LHCN-M2 (cell line): Measurements from ENCODE around the gene CAMLG. TPM values are rescaled to one million over a fixed set of nuclear protein-coding genes. Genes with fewer than 3 reads are reported as not detected.
A peak's percentile ranks its signal among the peaks of the same experiment; 100 is the strongest.
"Not testable (repeated sequence)": the region's sequence is repeated elsewhere in the genome, so short reads cannot be mapped to it uniquely, and the experiment has no call there.

Experiments
- DNase-seq: peaks from one replicate; pipeline ENCODE4 v3.0.0-alpha.2; 2012; ENCODE audit warnings: low read depth
- polyA plus RNA-seq: library from polyadenylated mRNA; unstranded; fragments of >200 nt; gene quantifications from one replicate; pipeline ENCODE4 v1.2.1, GENCODE V29; 2012; ENCODE audit warnings: missing spikeins
- total RNA-seq: library from RNA; depleted of rRNA; stranded (reverse); fragments of >200 nt; gene quantifications from 2 replicates; pipeline ENCODE4 v1.2.3, GENCODE V29; 2014; rRNA removed

Gene CAMLG
- total RNA-seq, result 20.8 and 21.0 TPM in 2 replicates
- polyA plus RNA-seq, result 24.6 TPM

DNA sequence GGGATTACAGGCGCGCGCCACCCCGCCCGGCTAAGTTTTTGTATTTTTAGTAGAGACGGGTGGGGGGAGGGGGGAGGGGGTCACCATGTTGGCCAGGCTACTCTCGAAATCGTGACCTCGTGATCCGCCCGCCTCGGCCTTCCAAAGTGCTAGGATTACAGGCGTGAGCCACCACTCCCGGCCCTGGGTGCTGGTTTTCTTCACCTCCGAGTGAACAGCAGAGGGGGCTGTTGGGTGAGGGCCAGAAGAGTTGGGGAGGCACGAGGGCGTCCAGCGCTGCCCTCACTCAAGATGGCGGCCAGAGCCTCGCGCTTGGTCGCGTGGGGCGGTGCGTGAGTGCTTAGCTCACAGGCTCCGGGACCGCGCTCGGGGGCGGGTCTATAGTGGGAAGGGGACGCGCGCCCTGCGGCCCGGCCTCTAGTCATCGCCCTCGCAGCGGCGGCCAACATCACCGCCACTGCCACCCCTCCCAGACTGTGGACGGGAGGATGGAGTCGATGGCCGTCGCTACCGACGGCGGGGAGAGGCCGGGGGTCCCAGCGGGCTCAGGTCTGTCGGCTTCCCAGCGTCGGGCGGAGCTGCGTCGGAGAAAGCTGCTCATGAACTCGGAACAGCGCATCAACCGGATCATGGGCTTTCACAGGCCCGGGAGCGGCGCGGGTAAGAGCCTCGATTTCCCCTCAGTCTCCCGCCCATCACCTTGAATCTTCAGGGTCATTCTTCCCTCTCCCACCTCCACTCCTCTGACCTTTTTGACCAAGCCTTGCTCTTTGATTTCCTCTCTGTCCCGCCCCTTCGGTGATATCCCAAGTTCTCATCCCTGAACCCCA, at the start of gene CAMLG:
CAMLG (plus strand) TSS at position 416 of the 830 bp plus-strand sequence; CDS start at position 489, 73 bp downstream.
- peak; percentile 98 for DNase-seq

DNA sequence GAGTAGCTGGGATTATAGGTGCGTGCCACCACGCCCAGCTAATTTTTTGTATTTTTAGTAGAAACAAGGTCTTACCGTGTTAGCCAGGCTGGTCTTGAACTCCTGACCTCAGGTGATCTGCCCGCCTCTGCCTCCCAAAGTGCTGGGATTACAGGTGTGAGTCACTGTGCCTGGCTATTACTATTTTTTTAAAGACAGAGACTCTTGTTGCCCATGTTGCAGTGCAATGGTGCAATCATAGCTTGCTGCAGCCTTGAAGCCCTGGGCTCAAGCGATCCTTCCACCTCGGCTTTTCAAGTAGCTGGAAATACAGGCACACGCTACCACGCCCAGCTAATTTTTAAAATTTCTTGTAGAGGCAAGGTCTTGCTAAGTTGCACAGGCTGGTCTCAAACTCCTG, 48.2 kb upstream of the CAMLG start:
- DNase-seq, result not testable (repeated sequence)

DNA sequence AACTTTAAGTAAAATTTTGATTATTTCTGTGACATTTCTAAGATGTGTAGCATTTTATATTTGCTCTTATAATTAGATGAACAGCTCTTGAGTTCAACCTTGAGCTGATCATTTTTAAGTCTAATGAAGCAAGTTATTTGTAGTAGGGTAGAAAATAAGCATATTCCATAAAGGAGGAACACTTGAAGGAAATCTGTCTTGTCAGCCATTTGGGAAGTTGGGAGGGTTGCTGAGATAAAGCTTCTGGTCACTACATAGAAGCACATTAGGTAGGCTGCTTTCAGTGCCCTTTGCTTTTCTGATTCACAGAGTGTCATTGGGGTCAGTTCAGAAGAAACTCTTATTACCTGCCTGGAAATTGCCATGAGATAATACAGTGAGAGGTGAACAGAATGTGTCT, 45.6 kb upstream of the CAMLG start:
- DNase-seq, result no peak

DNA sequence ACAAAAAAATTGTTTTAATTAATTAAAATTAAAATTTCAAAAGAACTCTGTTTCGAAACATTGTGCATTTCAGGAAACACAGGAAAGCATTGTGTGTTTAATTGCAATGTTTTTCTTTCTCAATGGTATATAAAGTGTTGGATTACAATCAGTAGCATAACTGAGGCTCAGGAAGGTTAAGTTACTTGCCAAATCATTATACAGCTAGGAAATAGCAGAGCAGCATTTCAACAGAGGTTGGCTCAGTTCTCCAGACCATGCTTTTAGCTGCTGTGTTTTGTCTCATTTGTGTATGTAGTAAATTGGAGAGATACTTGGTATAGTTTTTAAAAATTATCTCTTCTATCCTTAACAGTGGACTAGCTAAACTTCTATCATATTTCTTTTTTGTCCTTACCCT, 30.0 kb upstream of the CAMLG start:
- DNase-seq, result no peak

DNA sequence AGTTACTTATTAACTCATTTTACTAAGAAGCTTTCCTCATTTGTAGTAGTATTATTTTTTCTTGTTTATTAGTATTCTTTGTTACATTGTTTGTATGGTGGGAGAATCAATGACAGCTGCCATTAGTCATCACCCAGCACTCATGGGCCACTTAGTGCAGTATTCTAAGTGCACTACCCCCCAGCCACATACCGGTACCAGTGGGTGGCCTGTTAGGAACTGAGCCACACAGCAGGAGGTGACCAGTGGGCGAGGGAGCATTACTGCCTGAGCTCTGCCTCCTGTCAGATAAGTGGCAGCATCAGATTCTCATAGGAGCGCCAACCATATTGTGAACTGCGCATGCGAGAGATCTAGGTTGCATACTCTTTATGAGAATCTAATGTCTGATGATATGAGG, 24.2 kb upstream of the CAMLG start:
- DNase-seq, result peak; percentile 61

DNA sequence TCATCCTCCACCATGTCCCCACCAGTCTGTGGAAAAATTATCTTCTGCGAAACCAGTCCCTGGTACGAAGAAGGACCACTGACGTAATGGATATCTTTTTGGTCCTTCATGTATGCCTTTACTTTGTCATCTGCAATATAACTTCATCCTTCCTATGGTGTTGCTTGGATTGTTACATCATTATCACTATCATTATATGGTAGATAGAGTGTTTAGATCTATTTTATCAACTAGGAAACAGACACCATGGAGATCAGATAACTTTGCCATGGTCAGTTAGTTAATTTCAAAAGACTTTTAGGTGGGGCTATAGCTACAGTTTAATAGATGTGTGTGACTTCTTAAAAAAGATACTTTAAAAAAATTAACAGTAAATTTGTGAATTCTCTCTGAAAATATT, 23.8 kb upstream of the CAMLG start:
- no peak for DNase-seq

DNA sequence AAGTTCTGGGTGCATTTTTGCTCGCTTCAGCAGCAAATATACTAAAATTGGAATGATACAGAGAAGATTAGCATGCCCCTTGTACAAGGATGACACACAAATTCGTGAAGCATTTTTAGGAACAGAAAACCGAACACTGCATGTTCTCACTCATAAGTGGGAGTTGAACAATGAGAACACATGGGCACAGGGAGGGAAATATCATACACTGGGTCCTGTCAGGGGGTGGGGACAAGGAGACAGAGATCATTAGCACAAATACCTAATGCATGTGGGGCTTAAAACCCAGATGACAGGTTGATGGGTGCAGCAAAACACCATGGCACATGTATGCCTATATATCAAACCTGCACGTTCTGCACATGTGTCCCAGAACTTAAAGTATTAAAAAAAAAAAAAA, 22.9 kb upstream of the CAMLG start:
- not testable (repeated sequence) for DNase-seq

DNA sequence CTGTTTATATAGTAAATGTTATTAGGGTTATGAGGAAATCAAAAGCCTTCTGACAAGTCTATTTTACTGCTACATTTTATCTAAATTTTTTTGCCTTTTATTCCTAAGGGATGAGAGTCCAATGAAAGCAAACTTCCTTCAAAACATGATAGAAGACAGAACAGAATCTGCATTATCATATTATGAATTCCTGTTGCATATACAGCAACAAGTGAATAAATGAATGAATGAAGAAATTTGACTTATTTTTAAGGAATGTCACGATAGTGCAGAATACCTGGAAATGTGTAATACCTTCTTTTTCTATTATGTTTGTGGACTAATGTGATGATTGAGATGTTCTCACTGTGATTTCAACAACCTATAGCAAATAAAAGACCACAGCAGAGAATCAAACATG, 13.5 kb upstream of the CAMLG start:
- no peak for DNase-seq

DNA sequence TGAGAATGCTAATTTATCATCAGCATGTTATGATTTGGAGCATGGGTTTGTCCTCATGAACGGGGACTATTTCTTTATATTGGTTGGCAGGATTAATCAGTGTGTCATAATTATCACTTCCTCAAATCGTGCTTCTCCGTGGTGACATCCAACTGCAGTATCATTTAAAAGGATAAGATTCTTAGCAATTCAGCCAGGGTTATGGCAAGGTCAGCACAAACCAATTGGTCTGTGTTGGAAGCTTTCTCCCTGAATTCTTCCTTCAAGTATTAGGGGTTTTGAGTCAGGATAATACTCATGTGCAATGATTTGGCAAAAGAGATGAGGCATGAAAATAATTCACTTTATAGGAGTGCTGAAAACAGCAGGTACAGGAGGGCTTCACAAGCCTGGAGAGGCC, 5.5 kb upstream of the CAMLG start:
- DNase-seq, result no peak

DNA sequence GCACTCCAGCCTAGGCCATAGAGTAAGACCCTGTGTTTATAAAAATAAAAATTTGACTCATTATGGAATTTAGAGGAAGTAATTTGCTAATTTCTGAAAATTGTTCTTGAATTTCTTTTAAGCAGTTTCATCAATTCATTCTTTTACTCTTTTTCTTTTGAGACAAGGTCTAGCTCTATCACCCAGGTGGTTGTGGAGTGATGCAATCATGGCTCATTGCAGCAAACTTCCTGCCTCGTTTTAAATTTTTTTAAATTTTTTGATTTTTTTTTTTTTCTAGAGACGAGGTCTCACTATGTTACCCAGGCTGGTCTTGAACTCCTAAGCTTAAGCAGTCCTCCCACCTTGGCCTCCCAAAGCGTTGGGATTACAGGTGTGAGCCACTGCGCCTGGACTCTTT, 3.1 kb upstream of the CAMLG start:
- DNase-seq, result no peak

DNA sequence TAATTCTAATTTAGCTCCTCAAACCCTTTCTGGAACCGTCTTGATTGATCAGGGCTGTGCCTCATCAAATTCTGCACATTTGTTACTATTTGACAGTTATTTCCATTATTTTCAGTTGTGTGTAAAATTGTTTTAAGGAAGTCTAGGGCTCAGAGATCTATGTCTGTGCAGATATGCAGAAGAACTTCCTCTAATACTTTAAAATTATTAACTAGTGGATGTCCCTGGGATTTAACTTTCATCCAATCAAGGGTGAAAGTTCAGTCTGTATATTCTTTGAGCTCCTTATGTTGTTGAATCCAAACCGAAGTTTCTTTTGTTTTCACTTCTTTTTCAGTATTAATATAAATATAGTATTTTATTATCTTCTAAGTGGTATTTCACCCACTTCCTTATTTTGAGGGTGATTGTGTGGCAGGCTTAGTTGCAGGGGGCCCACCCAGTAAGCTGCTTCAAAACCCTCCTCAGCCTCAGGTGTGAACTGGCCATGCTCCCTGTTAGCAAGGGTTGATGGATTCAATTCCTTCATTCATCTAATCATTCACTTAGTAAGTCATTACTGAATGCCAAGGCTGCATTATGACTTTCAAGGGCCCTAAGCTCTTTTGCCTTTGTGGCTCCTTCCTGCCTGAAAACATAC, 2.1 kb upstream of the CAMLG start:
- no peak for DNase-seq

DNA sequence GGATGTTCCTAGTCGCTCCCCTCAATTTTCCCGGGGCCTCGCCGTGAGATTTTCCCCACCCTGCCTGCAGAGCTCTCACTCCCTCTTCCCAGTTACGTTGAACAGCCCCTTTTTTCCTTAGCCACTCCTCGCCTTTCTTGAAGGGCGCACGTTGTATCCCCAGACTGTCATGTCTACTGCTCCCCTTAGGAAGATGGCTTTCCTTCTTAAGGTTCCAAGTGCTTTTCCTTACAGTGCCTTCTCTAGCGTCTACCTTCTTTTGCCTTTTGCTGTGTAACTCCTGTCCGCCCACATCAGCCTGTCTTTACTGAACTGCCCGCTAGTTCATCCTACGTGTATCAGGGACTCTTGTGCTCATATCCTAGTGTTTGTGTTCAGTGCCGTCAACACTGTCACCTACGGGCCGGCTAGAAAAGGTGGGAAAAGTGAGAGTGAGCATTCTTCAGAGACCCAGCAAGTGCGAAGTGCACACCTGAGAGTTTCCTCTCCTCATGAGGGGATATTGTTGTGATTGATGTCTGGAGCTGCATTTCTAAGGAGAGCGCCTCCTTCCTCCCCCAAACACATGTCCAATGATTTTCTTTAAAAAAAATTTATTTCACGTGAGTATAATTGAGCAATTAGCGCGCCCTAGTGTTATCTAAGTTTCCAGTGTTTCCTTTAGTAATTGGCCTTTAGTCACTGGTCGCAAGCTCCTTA, 764 bp downstream of the CAMLG start:
- peak; percentile 49 for DNase-seq

DNA sequence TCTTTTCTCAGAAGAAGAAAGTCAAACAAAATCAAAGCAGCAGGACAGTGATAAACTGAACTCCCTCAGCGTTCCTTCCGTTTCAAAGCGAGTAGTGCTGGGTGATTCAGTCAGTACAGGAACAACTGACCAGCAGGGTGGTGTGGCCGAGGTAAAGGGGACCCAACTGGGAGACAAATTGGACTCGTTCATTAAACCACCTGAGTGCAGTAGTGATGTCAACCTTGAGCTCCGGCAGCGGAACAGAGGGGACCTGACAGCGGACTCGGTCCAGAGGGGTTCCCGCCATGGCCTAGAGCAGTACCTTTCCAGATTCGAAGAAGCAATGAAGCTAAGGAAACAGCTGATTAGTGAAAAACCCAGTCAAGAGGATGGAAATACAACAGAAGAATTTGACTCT, 2.7 kb downstream of the CAMLG start:
- no peak for DNase-seq

DNA sequence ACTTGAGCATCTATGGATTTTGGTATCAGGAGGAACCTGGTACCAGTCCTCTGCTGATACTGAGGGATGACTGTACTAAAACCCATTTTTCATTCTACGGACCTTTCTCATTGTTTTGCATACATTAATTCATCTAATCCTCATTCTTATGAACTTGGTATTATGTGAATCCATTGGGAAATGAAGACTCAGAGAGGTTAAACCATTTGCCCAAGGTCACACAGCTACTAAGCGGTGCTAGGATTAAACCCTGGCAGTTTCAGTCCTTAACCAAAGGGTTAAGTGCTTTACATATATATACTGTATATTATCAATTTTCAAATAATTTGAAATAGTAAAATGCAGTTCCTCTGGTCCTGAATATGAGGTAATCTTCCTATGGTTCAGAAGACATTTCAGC, 3.8 kb downstream of the CAMLG start:
- no peak for DNase-seq

DNA sequence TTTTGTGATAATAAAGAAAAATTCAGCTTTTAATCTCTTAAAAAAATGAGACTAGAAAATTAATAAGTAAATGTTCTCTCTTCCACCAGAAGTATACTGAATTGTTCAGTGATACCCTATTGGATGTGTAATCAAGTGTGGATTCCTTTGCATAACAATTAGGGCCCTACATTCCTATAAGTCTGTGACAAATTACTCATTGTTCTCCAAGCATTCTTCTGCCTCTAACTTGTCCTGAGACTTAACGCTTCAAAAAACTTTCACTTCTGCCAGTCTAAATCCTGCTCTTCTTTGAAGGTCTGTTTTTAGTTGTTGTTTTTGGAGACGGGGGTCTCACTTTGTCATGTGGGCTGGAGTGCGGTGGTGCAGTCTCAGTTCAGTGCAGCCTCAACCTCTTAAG, 11.1 kb downstream of the CAMLG start:
- DNase-seq, result no peak

DNA sequence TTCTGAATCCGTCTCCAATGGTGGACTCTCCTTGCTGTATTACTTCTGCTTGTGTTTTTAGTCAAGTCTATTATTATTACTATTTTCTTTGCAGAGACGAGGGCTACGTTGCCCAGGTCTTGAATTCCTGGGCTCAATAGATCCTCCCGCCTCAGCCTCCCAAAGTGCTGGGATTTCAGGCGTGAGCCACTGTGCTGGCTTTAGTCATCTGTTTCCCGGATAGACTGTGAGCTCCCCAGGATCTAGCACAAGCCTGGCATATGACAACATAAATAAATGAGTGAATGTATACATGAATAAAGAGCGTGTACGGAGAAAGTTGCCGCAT, 19.8 kb downstream of the CAMLG start:
- no peak for DNase-seq

DNA sequence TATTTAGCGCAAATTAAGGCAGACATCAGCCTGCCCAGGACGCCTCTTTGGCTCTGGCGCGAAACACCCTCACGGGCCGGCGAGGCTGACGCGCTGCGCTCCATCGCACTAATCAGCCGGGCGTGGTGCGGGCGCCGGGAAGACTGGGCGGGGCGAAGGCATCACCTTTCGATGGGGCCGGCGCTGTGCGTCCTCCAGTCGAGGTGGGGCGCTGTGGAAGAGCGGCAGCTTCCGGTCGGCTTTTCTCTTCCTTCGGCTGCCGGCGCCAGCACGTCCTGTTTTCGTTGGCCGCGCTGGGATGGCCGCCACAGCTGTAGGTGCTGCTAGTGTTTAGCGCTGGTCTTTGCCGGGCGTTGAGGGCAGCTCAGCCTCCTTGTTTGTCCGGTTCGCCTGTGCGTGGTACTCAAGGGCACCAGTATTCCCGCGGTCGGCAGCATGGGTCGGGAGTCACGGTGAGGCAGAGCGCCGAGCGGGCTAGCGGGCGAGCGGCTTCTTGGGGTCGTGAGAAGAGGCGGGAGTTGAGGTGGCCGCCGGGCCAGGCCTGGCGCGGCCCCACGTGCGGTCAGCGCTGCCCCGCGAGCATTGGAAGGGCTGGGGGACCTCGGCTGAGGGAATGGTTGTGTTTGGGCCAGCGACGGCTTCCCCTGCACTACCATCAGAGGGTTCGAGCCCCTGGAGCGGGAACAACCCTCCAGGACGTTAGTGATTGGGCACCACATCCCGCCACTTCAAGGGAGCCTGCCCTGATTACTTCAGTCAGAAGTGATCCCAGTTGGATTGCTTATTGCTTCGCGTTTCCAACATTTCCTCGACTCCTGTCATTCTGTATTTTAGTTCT, 20.4 kb downstream of the CAMLG start, which contains the start of gene DDX46:
DDX46 (plus strand) TSS at position 276 of the 838 bp plus-strand sequence; CDS start at position 436, 160 bp downstream.
- peak; percentile 90 for DNase-seq

DNA sequence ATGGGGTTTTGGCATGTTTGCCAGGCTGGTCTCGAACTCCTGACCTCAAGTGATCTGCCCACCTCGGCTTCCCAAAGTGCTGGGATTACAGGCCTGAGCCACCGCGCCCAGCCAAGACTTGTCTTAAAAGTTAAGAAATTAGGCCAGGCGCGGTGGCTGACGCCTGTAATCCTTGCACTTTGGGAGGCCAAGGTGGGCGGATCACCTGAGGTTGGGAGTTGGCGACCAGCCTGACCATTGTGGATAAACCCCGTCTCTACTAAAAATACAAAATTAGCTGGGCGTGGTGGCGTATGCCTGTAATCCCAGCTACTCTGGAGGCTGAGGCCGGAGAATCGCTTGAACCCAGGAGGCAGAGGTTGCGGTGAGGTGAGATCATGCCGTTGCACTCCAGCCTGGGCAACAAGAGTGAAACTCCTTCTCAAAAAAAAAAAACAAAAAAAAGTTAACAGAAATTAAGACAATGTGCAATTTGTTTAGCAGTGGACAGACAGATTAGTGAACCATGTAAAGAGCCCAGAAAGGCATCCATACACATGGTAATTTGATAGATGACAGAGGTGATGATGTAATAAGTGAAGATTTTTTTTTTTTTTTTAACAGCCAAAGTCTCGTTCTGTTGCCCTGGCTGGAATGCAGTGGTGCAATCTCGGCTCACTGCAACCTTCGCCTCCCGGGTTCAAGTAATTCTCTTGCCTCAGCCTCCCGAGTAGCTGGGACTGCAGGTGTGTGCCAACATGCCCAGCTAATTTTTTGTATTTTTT, 29.4 kb downstream of the CAMLG start:
- not testable (repeated sequence) for DNase-seq

DNA sequence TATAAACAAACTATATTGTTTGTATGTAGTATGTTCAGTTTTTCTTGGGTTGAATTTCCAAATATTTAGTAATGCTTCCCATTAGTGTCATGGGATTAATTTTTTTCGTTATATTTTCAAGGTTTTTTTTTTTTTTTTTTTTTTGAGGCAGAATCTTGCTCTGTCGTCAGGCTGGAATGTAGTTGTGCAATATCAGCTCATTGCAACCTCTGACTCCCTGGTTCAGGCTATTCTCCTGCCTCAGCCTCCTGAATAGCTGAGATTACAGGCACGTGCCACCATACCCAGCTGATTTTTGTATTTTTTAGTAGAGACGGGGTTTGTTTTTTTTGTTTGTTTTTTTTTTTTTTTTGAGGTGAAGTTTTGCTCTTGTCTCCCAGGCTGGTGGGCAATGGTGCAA, 30.9 kb downstream of the CAMLG start:
- DNase-seq, result peak; percentile 30

DNA sequence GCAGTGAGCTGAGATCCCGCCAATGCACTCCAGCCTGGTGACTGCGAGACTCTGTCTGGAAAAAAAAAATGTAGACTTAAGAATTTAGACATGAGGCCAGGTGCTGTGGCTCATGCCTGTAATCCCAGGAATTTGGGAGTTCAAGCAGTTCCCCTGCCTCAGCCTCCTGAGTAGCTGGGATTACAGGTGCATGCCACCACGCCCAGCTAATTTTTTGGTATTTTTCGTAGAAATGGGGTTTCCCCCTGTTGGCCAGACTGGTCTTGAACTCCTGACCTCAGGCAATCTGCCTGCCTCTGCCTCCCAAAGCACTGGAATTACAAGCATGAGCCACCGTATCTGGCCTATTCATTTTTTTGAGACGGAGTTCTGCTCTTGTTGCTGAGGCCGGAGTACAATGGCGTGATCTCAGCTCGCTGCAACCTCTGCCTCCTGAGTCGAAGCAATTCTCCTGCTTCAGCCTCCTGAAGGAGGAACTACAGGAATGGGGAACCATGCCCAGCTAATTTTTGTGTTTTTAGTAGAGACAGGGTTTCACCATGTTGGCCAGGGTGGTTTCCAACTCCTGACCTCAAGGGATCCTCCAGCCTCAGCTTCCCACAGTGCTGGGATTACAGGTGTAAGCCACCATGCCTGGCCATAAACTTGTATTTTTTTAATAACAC, 34.2 kb downstream of the CAMLG start:
- no peak for DNase-seq
